Measurements from ENCODE around the gene ESPL1. TPM values are rescaled to one million over a fixed set of nuclear protein-coding genes. Genes with fewer than 3 reads are reported as not detected.
A peak's percentile ranks its signal among the peaks of the same experiment; 100 is the strongest.

Gene ESPL1
- total and polyA plus RNA-seq, 2 of the 13 experiments (the other 11 are each of a cell fraction or from before 2014, with no cell fraction given): 5.8 to 11.5 TPM

- TF ChIP-seq, protein P1, sequence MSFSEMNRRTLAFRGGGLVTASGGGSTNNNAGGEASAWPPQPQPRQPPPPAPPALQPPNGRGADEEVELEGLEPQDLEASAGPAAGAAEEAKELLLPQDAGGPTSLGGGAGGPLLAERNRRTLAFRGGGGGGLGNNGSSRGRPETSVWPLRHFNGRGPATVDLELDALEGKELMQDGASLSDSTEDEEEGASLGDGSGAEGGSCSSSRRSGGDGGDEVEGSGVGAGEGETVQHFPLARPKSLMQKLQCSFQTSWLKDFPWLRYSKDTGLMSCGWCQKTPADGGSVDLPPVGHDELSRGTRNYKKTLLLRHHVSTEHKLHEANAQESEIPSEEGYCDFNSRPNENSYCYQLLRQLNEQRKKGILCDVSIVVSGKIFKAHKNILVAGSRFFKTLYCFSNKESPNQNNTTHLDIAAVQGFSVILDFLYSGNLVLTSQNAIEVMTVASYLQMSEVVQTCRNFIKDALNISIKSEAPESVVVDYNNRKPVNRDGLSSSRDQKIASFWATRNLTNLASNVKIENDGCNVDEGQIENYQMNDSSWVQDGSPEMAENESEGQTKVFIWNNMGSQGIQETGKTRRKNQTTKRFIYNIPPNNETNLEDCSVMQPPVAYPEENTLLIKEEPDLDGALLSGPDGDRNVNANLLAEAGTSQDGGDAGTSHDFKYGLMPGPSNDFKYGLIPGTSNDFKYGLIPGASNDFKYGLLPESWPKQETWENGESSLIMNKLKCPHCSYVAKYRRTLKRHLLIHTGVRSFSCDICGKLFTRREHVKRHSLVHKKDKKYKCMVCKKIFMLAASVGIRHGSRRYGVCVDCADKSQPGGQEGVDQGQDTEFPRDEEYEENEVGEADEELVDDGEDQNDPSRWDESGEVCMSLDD (CRISPR knock-in tag; IDR thresholded peaks at IDR 0.05; ENCODE audit: borderline replicate concordance): 0 out of 2 replicates have a peak, but pooled peaks have one; percentile 56
- TF ChIP-seq, protein P2, sequence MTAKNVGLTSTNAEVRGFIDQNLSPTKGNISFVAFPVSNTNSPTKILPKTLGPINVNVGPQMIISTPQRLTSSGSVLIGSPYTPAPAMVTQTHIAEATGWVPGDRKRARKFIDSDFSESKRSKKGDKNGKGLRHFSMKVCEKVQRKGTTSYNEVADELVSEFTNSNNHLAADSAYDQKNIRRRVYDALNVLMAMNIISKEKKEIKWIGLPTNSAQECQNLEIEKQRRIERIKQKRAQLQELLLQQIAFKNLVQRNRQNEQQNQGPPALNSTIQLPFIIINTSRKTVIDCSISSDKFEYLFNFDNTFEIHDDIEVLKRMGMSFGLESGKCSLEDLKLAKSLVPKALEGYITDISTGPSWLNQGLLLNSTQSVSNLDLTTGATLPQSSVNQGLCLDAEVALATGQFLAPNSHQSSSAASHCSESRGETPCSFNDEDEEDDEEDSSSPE (CRISPR knock-in tag; IDR thresholded peaks at IDR 0.05): peak; percentile 48; the same call in 1 of the 2 replicates
- peak; percentile 48 for TF ChIP-seq GABPA (IDR thresholded peaks at IDR 0.05; ENCODE audit: low read depth, low read length)
- TF ChIP-seq GABPA (CRISPR knock-in tag; IDR thresholded peaks at IDR 0.05; ENCODE audit: low read depth): no peak; the same call in 1 of the 2 replicates
- TF ChIP-seq, protein P3, sequence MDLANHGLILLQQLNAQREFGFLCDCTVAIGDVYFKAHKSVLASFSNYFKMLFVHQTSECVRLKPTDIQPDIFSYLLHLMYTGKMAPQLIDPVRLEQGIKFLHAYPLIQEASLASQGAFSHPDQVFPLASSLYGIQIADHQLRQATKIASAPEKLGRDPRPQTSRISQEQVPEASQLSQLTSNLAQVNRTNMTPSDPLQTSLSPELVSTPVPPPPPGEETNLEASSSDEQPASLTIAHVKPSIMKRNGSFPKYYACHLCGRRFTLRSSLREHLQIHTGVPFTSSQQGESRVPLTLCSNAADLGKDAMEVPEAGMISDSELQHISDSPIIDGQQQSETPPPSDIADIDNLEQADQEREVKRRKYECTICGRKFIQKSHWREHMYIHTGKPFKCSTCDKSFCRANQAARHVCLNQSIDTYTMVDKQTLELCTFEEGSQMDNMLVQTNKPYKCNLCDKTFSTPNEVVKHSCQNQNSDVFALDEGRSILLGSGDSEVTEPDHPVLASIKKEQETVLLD (CRISPR knock-in tag; IDR thresholded peaks at IDR 0.05; ENCODE audit: low read depth): peak; percentile 90
- TF ChIP-seq HNF4A (CRISPR knock-in tag; IDR thresholded peaks at IDR 0.05): peak; percentile 67
- peak; percentile 49; the same call in 1 of the 2 replicates for TF ChIP-seq POGZ (CRISPR knock-in tag; IDR thresholded peaks at IDR 0.05)
- TF ChIP-seq ZNF784 (CRISPR knock-in tag; IDR thresholded peaks at IDR 0.05; ENCODE audit: borderline replicate concordance): peak; percentile 31; the same call in 1 of the 2 replicates
- no peak for TF ChIP-seq LCORL (IDR thresholded peaks at IDR 0.05)
- TF ChIP-seq LCORL (CRISPR knock-in tag; IDR thresholded peaks at IDR 0.05): peak; percentile 58; the same call in 1 of the 2 replicates
- TF ChIP-seq FOSL2 (CRISPR knock-in tag; IDR thresholded peaks at IDR 0.05): peak; percentile 33; the same call in 1 of the 2 replicates
- peak; percentile 46; the same call in 1 of the 2 replicates for TF ChIP-seq SIX1 (CRISPR knock-in tag; IDR thresholded peaks at IDR 0.05; ENCODE audit: borderline replicate concordance)
- TF ChIP-seq, protein P4, sequence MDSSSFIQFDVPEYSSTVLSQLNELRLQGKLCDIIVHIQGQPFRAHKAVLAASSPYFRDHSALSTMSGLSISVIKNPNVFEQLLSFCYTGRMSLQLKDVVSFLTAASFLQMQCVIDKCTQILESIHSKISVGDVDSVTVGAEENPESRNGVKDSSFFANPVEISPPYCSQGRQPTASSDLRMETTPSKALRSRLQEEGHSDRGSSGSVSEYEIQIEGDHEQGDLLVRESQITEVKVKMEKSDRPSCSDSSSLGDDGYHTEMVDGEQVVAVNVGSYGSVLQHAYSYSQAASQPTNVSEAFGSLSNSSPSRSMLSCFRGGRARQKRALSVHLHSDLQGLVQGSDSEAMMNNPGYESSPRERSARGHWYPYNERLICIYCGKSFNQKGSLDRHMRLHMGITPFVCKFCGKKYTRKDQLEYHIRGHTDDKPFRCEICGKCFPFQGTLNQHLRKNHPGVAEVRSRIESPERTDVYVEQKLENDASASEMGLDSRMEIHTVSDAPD (CRISPR knock-in tag; IDR thresholded peaks at IDR 0.05): no peak
- TF ChIP-seq TCF7 (IDR thresholded peaks at IDR 0.05; ENCODE audit: low read depth): peak; percentile 51; the same call in 1 of the 2 replicates
- TF ChIP-seq, protein P5, sequence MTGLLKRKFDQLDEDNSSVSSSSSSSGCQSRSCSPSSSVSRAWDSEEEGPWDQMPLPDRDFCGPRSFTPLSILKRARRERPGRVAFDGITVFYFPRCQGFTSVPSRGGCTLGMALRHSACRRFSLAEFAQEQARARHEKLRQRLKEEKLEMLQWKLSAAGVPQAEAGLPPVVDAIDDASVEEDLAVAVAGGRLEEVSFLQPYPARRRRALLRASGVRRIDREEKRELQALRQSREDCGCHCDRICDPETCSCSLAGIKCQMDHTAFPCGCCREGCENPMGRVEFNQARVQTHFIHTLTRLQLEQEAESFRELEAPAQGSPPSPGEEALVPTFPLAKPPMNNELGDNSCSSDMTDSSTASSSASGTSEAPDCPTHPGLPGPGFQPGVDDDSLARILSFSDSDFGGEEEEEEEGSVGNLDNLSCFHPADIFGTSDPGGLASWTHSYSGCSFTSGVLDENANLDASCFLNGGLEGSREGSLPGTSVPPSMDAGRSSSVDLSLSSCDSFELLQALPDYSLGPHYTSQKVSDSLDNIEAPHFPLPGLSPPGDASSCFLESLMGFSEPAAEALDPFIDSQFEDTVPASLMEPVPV (CRISPR knock-in tag; IDR thresholded peaks at IDR 0.05): no peak; the same call in 1 of the 2 replicates
- TF ChIP-seq ERF (CRISPR knock-in tag; IDR thresholded peaks at IDR 0.05): peak; percentile 42; the same call in 1 of the 2 replicates
Measured at GRCh38 chr12:53251477-53252348, 16.4 kb upstream of the ESPL1 start (continued).

Data from HepG2 (cell line).